IPS-NIHi11 (cell line): ENCODE data around the gene OR13J1.
"Not testable (repeated sequence)": the region's sequence is repeated elsewhere in the genome, so short reads cannot be mapped to it uniquely, and the experiment has no call there.

Experiments used
- DNase-seq: peaks from one replicate; pipeline ENCODE4 v3.0.0; 2012; ENCODE audit warnings: mixed read lengths, low spot score

Gene OR13J1

GRCh38 chr9:35870351-35870923 is at the start of gene OR13J1:
Gene OR13J1, minus strand, starts transcription at chr9:35870401. Its CDS starts 0 bp downstream, at chr9:35870401.
- no peak for DNase-seq

- no peak for DNase-seq
Measured at GRCh38 chr9:35919212-35920008, 49.2 kb upstream of the OR13J1 start.

- DNase-seq = no peak
Measured at GRCh38 chr9:35918780-35919179, 48.6 kb upstream of the OR13J1 start.

- no peak for DNase-seq
Measured at GRCh38 chr9:35917261-35917660, 47.1 kb upstream of the OR13J1 start.

GRCh38 chr9:35915681-35916294 is 45.6 kb upstream of the OR13J1 start:
- no peak for DNase-seq

- no peak for DNase-seq
Measured at GRCh38 chr9:35914301-35914807, 44.2 kb upstream of the OR13J1 start.

GRCh38 chr9:35913429-35913828 is 43.2 kb upstream of the OR13J1 start:
- not testable (repeated sequence) for DNase-seq

GRCh38 chr9:35912791-35913400 is 42.7 kb upstream of the OR13J1 start:
- DNase-seq = no peak

- DNase-seq = no peak
Measured at GRCh38 chr9:35911690-35912089, 41.5 kb upstream of the OR13J1 start.

GRCh38 chr9:35910613-35911359 is 40.6 kb upstream of the OR13J1 start:
- peak; percentile 63 for DNase-seq

GRCh38 chr9:35909687-35910612 is 39.7 kb upstream of the OR13J1 start:
- DNase-seq = no peak

GRCh38 chr9:35909274-35909673 is 39.1 kb upstream of the OR13J1 start, which contains the start of gene SPAAR:
Gene SPAAR, plus strand, starts transcription at chr9:35909490. Its CDS starts 974 bp downstream, at chr9:35910464.
- no peak for DNase-seq

- DNase-seq = no peak
Measured at GRCh38 chr9:35908504-35909125, 38.4 kb upstream of the OR13J1 start.

- DNase-seq = peak; percentile 72
Measured at GRCh38 chr9:35907711-35908503, 37.7 kb upstream of the OR13J1 start.

- DNase-seq = no peak
Measured at GRCh38 chr9:35906923-35907699, 36.9 kb upstream of the OR13J1 start.

- DNase-seq = no peak
Measured at GRCh38 chr9:35905912-35906679, 35.9 kb upstream of the OR13J1 start, which contains the start of gene HRCT1. Gene HRCT1, plus strand, starts transcription at chr9:35906202. Its CDS starts 86 bp downstream, at chr9:35906288.

- no peak for DNase-seq
Measured at GRCh38 chr9:35905051-35905781, 35.0 kb upstream of the OR13J1 start.
